Loucy (cell line): ENCODE measurements around the gene SLC11A2.

Experiments
- H2AFZ ChIP-seq: fragments of 200-600 bp; sonication (generic); 2 replicates; pipeline ENCODE4 v1.6.0; 2016; ENCODE audit warnings: antibody characterized with exemption, mild to moderate bottlenecking, low read length, moderate library complexity
- H3F3A ChIP-seq: fragments of 200-600 bp; 2 replicates; pipeline ENCODE4 v1.6.0; 2016; ENCODE audit warnings: antibody characterized with exemption, low read depth, mild to moderate bottlenecking
- H3K27me3 ChIP-seq: fragments of 200-600 bp; sonication (generic); 2 replicates; pipeline ENCODE4 v1.6.1; 2014; ENCODE audit warnings: low read length, mild to moderate bottlenecking; ENCODE audit not compliant: insufficient read depth, poor library complexity, severe bottlenecking
- H3K36me3 ChIP-seq: fragments of 200-600 bp; sonication (generic); 2 replicates; pipeline ENCODE4 v1.6.1; 2016; ENCODE audit warnings: low read length; ENCODE audit not compliant: insufficient read depth
- H3K4me1 ChIP-seq: fragments of 200-600 bp; sonication (generic); 2 replicates; pipeline ENCODE4 v1.5.1; 2014; ENCODE audit warnings: low read length, mild to moderate bottlenecking; ENCODE audit not compliant: insufficient read depth, poor library complexity, severe bottlenecking
- H3K4me2 ChIP-seq: fragments of 200-600 bp; sonication (generic); 2 replicates; pipeline ENCODE4 v1.6.0; 2014; ENCODE audit warnings: antibody characterized with exemption, low read length, low read depth, mild to moderate bottlenecking; ENCODE audit not compliant: poor library complexity, severe bottlenecking
- H3K4me3 ChIP-seq: fragments of 200-600 bp; sonication (generic); 2 replicates; pipeline ENCODE4 v1.5.1; 2014; ENCODE audit warnings: low read length, mild to moderate bottlenecking, mixed read lengths; ENCODE audit not compliant: poor library complexity, severe bottlenecking
- H3K79me2 ChIP-seq: fragments of 200-600 bp; sonication (generic); 2 replicates; pipeline ENCODE4 v1.6.1; 2014; ENCODE audit warnings: low read length; ENCODE audit not compliant: insufficient read depth
- H3K9ac ChIP-seq: fragments of 200-600 bp; sonication (generic); 2 replicates; pipeline ENCODE4 v1.6.0; 2014; ENCODE audit warnings: mild to moderate bottlenecking, low read depth, low read length, moderate library complexity; ENCODE audit not compliant: poor library complexity, severe bottlenecking
- H3K9me2 ChIP-seq: fragments of 200-600 bp; sonication (generic); replicated peaks from 2 replicates; pipeline ENCODE4 v1.6.1; 2016; ENCODE audit warnings: low read depth, low read length, mixed read lengths
- H3K9me3 ChIP-seq: fragments of 200-600 bp; sonication (generic); 2 replicates; pipeline ENCODE4 v1.6.1; 2014; ENCODE audit warnings: mild to moderate bottlenecking, antibody characterized with exemption, low read length, low read depth; ENCODE audit not compliant: insufficient read depth
- H4K20me1 ChIP-seq: fragments of 200-600 bp; sonication (generic); 2 replicates; pipeline ENCODE4 v1.6.0; 2014; ENCODE audit warnings: antibody characterized with exemption, low read length, mild to moderate bottlenecking; ENCODE audit not compliant: insufficient read depth, poor library complexity, severe bottlenecking
- EZH2phosphoT487 ChIP-seq: fragments of 200-600 bp; IDR thresholded peaks from 2 replicates; pipeline ENCODE4 v1.6.1; 2018; ENCODE audit warnings: antibody characterized with exemption, mild to moderate bottlenecking, moderate library complexity, borderline replicate concordance
- TF ChIP-seq, protein P1 (sequence below): fragments of 200-600 bp; sonication (generic); conservative IDR thresholded peaks from 2 replicates; pipeline ENCODE4 v1.5.1; 2014; ENCODE audit warnings: mild to moderate bottlenecking, antibody characterized with exemption, low read length

SLC11A2 gene

DNA sequence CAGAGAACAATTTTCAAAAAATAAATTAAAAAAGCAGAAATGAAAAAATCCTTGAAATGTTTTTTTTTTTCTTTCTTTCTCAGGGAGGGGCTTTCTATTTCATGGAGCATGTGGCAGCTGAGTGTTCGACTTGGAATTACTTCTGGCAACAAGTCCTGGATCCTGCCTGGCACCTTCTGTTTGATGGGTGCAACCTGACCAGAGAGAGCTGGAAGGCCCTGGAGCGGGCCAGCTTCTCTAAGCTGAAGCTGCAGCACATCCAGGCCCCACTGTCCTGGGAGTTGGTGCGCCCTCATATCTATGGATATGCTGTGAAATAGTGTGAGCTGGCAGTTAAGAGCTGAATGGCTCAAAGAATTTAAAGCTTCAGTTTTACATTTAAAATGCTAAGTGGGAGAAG is 96.4 kb downstream of the SLC11A2 start:
- TF ChIP-seq, protein P1, sequence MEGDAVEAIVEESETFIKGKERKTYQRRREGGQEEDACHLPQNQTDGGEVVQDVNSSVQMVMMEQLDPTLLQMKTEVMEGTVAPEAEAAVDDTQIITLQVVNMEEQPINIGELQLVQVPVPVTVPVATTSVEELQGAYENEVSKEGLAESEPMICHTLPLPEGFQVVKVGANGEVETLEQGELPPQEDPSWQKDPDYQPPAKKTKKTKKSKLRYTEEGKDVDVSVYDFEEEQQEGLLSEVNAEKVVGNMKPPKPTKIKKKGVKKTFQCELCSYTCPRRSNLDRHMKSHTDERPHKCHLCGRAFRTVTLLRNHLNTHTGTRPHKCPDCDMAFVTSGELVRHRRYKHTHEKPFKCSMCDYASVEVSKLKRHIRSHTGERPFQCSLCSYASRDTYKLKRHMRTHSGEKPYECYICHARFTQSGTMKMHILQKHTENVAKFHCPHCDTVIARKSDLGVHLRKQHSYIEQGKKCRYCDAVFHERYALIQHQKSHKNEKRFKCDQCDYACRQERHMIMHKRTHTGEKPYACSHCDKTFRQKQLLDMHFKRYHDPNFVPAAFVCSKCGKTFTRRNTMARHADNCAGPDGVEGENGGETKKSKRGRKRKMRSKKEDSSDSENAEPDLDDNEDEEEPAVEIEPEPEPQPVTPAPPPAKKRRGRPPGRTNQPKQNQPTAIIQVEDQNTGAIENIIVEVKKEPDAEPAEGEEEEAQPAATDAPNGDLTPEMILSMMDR, result no peak
- no peak for TF ChIP-seq EZH2phosphoT487
- Histone ChIP-seq H3K79me2 (peaks cover 70% of the 10 kb centered on the region), H3K27me3 (no peaks in the 10 kb centered on the region)

More for the DNA sequence above, 96.4 kb downstream of the SLC11A2 start:
- Histone ChIP-seq H3K4me3 (peak overlapping the region; percentile 92), H3K9me2 (no peaks in the 10 kb centered on the region), H3K4me2 (peak overlapping the region; percentile 98), H2AFZ (no peak overlapping the region), H4K20me1 (peaks cover 12% of the 10 kb centered on the region), H3K4me1 (peaks cover 73% of the 10 kb centered on the region), H3F3A (no peaks in the 10 kb centered on the region), H3K9me3 (no peaks in the 10 kb centered on the region), H3K36me3 (no peaks in the 10 kb centered on the region), H3K9ac (peak overlapping the region; percentile 93)
